AG09309 (cell line): ENCODE results near the gene HCN2.

Source experiments
- DNase-seq: peaks from one replicate; pipeline ENCODE4 v3.0.0-alpha.2; 2010; ENCODE audit warnings: low read depth
- H3K4me3 ChIP-seq: 2 replicates; pipeline ENCODE4 v1.5.1; 2011; ENCODE audit warnings: mild to moderate bottlenecking, low read depth, low read length, moderate library complexity; ENCODE audit not compliant: control insufficient read depth
- TF ChIP-seq, protein P1 (sequence below): IDR thresholded peaks from 2 replicates; pipeline ENCODE4 v1.5.1; 2011; ENCODE audit warnings: mild to moderate bottlenecking, low read depth, low read length, inconsistent platforms; ENCODE audit not compliant: insufficient read depth, control insufficient read depth; ENCODE audit errors: missing control alignments

HCN2 gene

DNA sequence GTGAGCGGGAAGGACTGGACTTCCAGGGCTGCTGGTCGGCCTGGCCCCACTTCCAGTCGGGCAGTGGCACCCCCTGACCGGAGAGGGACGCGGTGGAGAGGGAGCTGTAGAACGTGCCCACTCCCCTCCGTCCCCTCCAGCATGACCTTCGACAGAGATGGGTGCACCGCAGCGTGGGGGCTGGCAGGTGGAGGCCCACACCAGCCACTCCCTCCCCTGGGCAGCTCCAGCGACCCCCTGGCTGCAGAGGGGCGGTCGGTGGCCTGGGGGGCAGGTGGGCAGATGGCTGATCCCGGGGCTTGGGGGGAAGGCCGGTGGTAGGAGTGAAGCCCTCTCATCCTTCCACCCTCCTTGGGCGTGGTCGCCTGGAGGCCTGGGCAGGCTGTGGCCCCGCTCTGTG lies 2.4 kb downstream of the HCN2 start:
- no peak for DNase-seq
- no peak overlapping the region for H3K4me3 ChIP-seq
- TF ChIP-seq, protein P1, sequence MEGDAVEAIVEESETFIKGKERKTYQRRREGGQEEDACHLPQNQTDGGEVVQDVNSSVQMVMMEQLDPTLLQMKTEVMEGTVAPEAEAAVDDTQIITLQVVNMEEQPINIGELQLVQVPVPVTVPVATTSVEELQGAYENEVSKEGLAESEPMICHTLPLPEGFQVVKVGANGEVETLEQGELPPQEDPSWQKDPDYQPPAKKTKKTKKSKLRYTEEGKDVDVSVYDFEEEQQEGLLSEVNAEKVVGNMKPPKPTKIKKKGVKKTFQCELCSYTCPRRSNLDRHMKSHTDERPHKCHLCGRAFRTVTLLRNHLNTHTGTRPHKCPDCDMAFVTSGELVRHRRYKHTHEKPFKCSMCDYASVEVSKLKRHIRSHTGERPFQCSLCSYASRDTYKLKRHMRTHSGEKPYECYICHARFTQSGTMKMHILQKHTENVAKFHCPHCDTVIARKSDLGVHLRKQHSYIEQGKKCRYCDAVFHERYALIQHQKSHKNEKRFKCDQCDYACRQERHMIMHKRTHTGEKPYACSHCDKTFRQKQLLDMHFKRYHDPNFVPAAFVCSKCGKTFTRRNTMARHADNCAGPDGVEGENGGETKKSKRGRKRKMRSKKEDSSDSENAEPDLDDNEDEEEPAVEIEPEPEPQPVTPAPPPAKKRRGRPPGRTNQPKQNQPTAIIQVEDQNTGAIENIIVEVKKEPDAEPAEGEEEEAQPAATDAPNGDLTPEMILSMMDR: no peak

- TF ChIP-seq, protein P1: no peak
- no peak overlapping the region for H3K4me3 ChIP-seq
Measured at GRCh38 chr19:593055-593454, 3.4 kb downstream of the HCN2 start.

GRCh38 chr19:593505-593904 lies 3.8 kb downstream of the HCN2 start:
- no peak for DNase-seq
- TF ChIP-seq, protein P1: no peak
- H3K4me3 ChIP-seq: no peak overlapping the region

More at GRCh38 chr19:593055-593454, 3.4 kb downstream of the HCN2 start:
- no peak for DNase-seq

DNA sequence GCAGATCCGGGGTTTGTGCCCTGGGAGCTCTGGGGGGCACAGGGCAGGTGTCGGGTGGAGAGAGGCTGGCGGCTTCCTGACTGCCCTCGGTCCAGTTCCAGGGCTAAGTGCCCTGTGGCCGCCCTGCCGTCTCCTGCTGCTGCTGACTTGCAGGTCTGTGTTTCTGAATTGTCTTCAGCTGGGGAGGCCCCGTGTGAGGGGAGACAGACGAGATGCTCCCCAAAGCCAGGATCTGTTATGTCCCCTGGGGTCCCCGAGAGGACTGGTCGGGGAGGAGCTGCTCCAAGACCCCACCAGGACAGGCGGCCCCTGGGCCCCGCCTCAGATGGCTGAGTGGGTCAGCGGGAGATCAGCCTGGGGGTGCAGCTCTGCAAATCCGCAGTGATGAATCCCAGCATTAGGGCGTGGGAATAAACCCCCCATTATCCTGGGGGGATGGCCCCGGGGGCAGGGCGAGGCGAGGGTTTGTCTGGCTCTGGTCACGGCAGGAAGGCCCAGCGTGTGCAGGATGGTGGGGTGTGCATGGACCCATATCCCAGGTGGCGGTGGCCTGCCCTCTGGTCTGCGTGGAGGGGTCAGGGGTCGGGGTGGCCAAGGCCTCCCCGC lies 4.7 kb downstream of the HCN2 start:
- DNase-seq: no peak
- TF ChIP-seq, protein P1: no peak

DNA sequence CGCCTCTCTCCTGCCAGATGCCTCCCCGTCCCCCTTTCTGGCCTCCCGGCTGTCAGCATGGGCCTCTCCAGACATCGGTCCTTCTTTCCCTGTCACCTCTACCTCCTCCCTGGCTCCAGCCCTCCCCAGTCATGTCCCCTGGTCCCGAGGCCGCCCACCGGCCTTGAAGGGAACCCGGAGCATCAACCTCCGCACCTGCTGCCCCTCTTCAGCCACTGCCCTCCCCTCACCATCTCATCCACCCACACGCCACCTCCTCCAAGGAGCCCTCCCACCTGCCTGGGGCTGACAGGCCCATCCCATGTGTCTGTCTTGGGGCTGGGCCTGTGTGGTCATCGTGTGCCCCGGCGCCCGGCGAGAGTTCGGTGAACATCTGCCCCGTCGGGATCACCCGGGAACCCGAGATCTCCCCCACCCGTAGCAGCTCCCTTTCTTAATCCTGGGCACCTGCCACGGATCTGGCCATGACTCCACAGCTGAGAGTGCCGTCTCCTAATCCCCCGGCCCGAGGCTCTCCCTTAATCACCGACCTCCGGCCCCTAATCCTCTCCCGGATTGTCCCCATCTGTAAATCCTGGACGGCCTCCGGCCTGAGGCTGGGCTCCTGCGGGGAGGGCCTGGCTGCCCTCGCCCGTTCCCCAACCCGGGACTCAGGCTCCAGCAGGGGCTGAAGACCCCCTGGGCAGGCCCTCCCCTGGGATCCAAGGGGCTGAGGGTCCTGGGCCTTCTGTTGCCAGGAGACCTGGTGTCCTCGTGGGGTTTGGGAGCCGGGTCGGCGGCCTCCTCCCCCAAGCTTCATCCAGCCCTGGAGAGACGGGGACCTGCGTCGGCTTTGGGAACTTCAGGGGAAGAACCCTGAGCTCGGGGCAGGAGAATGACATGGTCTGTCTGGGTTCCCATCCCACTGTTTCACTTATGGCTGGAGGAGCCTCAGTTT lies 5.9 kb downstream of the HCN2 start:
- TF ChIP-seq, protein P1: no peak
- no peak overlapping the region for H3K4me3 ChIP-seq
- DNase-seq: no peak

More for the DNA sequence above, 4.7 kb downstream of the HCN2 start:
- no peak overlapping the region for H3K4me3 ChIP-seq

DNA sequence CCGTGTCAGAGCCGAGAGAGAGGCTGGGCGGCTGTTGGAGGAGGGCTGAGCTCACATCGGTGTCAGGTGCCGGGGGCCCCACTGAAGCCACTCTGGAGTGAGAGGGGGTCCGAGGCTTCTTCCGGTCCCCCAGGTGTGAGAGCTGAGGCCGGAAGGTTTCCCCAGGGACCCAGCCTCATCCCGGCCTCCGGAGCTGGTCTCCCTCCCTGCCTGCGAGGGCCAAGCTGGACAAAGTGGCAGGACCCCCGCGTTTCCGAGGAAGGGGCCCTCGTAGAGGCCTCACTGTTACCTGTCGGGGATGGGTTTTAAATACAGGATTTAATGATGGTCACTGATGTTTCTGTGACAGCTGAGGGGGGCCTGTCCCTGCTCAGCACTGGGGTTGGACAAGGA lies 6.6 kb downstream of the HCN2 start:
- DNase-seq: no peak
- H3K4me3 ChIP-seq: no peak overlapping the region
- TF ChIP-seq, protein P1: no peak
